HEK293T (cell line): ENCODE measurements around the gene PANK4.

Experiments
- BHLHE40 ChIP-seq: fragments of 450-650 bp; IDR thresholded peaks from 2 replicates; pipeline ENCODE4 v1.6.1; 2016; ENCODE audit warnings: mild to moderate bottlenecking, moderate library complexity, borderline replicate concordance
- ELF4 ChIP-seq: fragments of 450-650 bp; IDR thresholded peaks from 2 replicates; pipeline ENCODE4 v1.6.1; 2017; ENCODE audit warnings: antibody characterized with exemption
- FOXK2 ChIP-seq: fragments of 450-650 bp; IDR thresholded peaks from 2 replicates; pipeline ENCODE4 v1.6.1; 2016; ENCODE audit warnings: mild to moderate bottlenecking
- FOXM1 ChIP-seq: fragments of 450-650 bp; IDR thresholded peaks from 2 replicates; pipeline ENCODE4 v1.6.1; 2017; ENCODE audit warnings: mild to moderate bottlenecking, borderline replicate concordance
- HDGF ChIP-seq: fragments of 450-650 bp; IDR thresholded peaks from 2 replicates; pipeline ENCODE4 v1.6.1; 2017; ENCODE audit warnings: antibody characterized with exemption, borderline replicate concordance
- NFRKB ChIP-seq: fragments of 450-650 bp; IDR thresholded peaks from 2 replicates; pipeline ENCODE4 v1.6.1; 2016; ENCODE audit warnings: mild to moderate bottlenecking, moderate library complexity
- SP1 ChIP-seq: fragments of 450-650 bp; IDR thresholded peaks from 2 replicates; pipeline ENCODE4 v1.6.1; 2017

DNA sequence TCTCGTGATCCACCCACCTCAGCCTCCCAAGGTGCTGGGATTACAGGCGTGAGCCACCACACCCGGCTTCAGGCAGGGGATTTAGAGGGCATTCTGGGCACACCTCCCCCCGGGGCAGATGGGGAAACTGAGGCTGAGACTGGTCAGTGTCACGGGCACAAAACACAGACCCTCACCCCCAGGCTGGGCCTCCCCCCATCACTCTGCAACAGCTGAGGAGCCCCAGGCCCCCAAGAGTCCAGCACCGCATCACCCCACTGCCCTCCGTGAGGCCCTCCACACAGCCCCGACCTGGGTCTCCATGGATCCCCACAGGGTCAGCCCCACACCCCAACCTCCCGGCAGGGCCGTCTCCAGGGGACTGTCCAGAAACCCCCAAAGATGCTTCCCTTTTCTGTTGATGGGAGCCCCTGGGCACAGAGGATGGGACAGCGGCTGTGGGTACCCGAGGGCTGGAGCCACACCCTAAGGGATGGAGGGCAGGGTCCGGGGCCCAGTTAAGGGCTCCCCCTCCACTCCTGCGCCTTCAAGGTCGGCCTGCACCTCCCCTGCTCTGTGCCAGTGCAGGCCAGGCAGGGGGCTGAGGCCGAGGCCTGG, 40.8 kb upstream of the PANK4 start:
- TF ChIP-seq FOXM1 (no peak), NFRKB (no peak), SP1 (no peak), FOXK2 (no peak), HDGF (no peak), ELF4 (no peak), BHLHE40 (no peak)
